A549 (cell line): Measurements from ENCODE around the gene CCDC88B. TPM values are rescaled to one million over a fixed set of nuclear protein-coding genes. Genes with fewer than 3 reads are reported as not detected.

Experiments used
- ATAC-seq, 2 experiments: fragments of 200-7000 bp in 1 of 2; fragments of >200 bp in 1 of 2; cut with Nextera tagmentation in 1 of 2; cut with Tn5 transposase in 1 of 2; 3 replicates each; pipeline versions ENCODE4 v1.8.0 to v1.9.1; 2018 to 2020; ENCODE audit warnings: mild to moderate bottlenecking in 1 of 2, moderate library complexity in 1 of 2
- CTCF ChIA-PET: fragments of 300-600 bp; sonication (Branson Sonifier 250); formaldehyde crosslinking; extraction: SDS; loops from one replicate; lab custom pipeline; 2021; ENCODE audit warnings: antibody characterized with exemption, inconsistent platforms; lab: Yijun Ruan, JAX
- POLR2A ChIA-PET: fragments of 350-600 bp; formaldehyde crosslinking; extraction: SDS; loops from one replicate; lab custom pipeline; 2021; ENCODE audit warnings: antibody characterized with exemption, inconsistent platforms; lab: Yijun Ruan, JAX
- DNase-seq, 2 experiments: peaks; one replicate each; pipeline versions ENCODE4 v3.0.0 to v3.0.0-alpha.2; 2011 to 2016; ENCODE audit warnings: low read depth in 1 of 2, low spot score in 1 of 2
- FAIRE-seq: peaks from 2 replicates; lab custom pipeline; 2011; peaks lifted over from hg19 to GRCh38; lab: Jason Lieb, UNC
- H3K27ac ChIP-seq, 2 experiments: fragments of >200 bp; sonication (Bioruptor Twin); formaldehyde crosslinking; 3 replicates each; pipeline ENCODE4 v1.5.1; 2016 to 2017
- H3K4me1 ChIP-seq: fragments of >200 bp; sonication (Bioruptor Twin); formaldehyde crosslinking; 3 replicates; pipeline ENCODE4 v1.6.1; 2016
- H3K4me2 ChIP-seq: fragments of >200 bp; sonication (Bioruptor Twin); formaldehyde crosslinking; 3 replicates; pipeline ENCODE4 v1.6.1; 2016
- H3K4me3 ChIP-seq: fragments of >200 bp; sonication (Bioruptor Twin); formaldehyde crosslinking; 3 replicates; pipeline ENCODE4 v1.5.1; 2016
- H3K9me3 ChIP-seq: fragments of >200 bp; sonication (Bioruptor Twin); formaldehyde crosslinking; 3 replicates; pipeline ENCODE4 v1.6.1; 2016
- BHLHE40 ChIP-seq: IDR thresholded peaks from 2 replicates; pipeline ENCODE4 v1.6.1; 2012; ENCODE audit warnings: low read depth, low read length, inconsistent platforms
- CEBPB ChIP-seq, 2 experiments: fragments of >200 bp in 1 of 2; sonication (Bioruptor Twin) in 1 of 2; formaldehyde crosslinking in 1 of 2; IDR thresholded peaks; 2 replicates each; pipeline ENCODE4 v1.6.1; 2012 to 2016
- CHD2 ChIP-seq: fragments of 150-350 bp; IDR thresholded peaks from 2 replicates; pipeline ENCODE4 v1.6.1; 2014; ENCODE audit warnings: low read length; ENCODE audit not compliant: partially characterized antibody
- CHD4 ChIP-seq: fragments of 200-600 bp; sonication (generic); IDR thresholded peaks from 2 replicates; pipeline ENCODE4 v1.6.1; 2016; ENCODE audit warnings: antibody characterized with exemption, mild to moderate bottlenecking, borderline replicate concordance
- EHMT2 ChIP-seq: fragments of 200-600 bp; sonication (generic); IDR thresholded peaks from 2 replicates; pipeline ENCODE4 v1.6.1; 2016; ENCODE audit warnings: antibody characterized with exemption, low read depth, mild to moderate bottlenecking, moderate library complexity
- ELK1 ChIP-seq: fragments of 150-350 bp; IDR thresholded peaks from 2 replicates; pipeline ENCODE4 v1.6.1; 2014; ENCODE audit warnings: low read depth, mild to moderate bottlenecking, low read length
- EP300 ChIP-seq, 2 experiments: fragments of >200 bp; sonication (Bioruptor Twin); formaldehyde crosslinking; IDR thresholded peaks; 2 replicates in 1 of 2; 3 replicates in 1 of 2; pipeline ENCODE4 v1.6.1; 2016 to 2017
- ESRRA ChIP-seq: fragments of 150-350 bp; IDR thresholded peaks from 2 replicates; pipeline ENCODE4 v1.6.1; 2014; ENCODE audit warnings: mild to moderate bottlenecking, low read length, borderline replicate concordance
- FOSB ChIP-seq: fragments of 250-450 bp; sonication (Bioruptor Pico); IDR thresholded peaks from 2 replicates; pipeline ENCODE4 v1.5.0; 2020; ENCODE audit warnings: mild to moderate bottlenecking, moderate library complexity
- FOSL2 ChIP-seq, 2 experiments: fragments of 450-650 bp in 1 of 2; fragments of >200 bp in 1 of 2; sonication (Bioruptor Twin) in 1 of 2; formaldehyde crosslinking; IDR thresholded peaks; 2 replicates each; pipeline versions ENCODE4 v1.5.0 to v1.6.1; 2016 to 2020; ENCODE audit warnings: mild to moderate bottlenecking in 1 of 2, moderate library complexity in 1 of 2
- GATA3 ChIP-seq: IDR thresholded peaks from 2 replicates; pipeline ENCODE4 v1.6.1; 2012; ENCODE audit warnings: borderline replicate concordance
- HDAC2 ChIP-seq: fragments of 200-600 bp; sonication (generic); IDR thresholded peaks from 2 replicates; pipeline ENCODE4 v1.6.1; 2016
- HES2 ChIP-seq: fragments of >200 bp; sonication (Bioruptor Twin); formaldehyde crosslinking; IDR thresholded peaks from 2 replicates; pipeline ENCODE4 v1.6.1; 2016
- HEYL ChIP-seq: fragments of 250-450 bp; sonication (Bioruptor Pico); IDR thresholded peaks from 2 replicates; pipeline ENCODE4 v1.8.0; 2021; ENCODE audit warnings: mild to moderate bottlenecking, moderate library complexity
- HMGXB4 ChIP-seq: fragments of 250-450 bp; sonication (Bioruptor Pico); IDR thresholded peaks from 2 replicates; pipeline ENCODE4 v1.5.0; 2021; ENCODE audit warnings: mild to moderate bottlenecking, moderate library complexity, borderline replicate concordance
- HOXA7 ChIP-seq: fragments of 250-450 bp; sonication (Bioruptor Pico); IDR thresholded peaks from 2 replicates; pipeline ENCODE4 v1.5.0; 2020; ENCODE audit warnings: mild to moderate bottlenecking, moderate library complexity
- JUN ChIP-seq, 2 experiments: fragments of >200 bp; sonication (Bioruptor Twin); formaldehyde crosslinking; IDR thresholded peaks; 2 replicates in 1 of 2; 3 replicates in 1 of 2; pipeline ENCODE4 v1.6.1; 2016 to 2017
- KDM1A ChIP-seq: fragments of 200-600 bp; sonication (generic); IDR thresholded peaks from 2 replicates; pipeline ENCODE4 v1.6.1; 2016; ENCODE audit warnings: low read depth, mild to moderate bottlenecking
- KDM5A ChIP-seq: fragments of 200-600 bp; sonication (generic); IDR thresholded peaks from 2 replicates; pipeline ENCODE4 v1.6.1; 2016; ENCODE audit warnings: antibody characterized with exemption, mild to moderate bottlenecking
- MAZ ChIP-seq: fragments of 150-350 bp; IDR thresholded peaks from 2 replicates; pipeline ENCODE4 v1.6.1; 2014; ENCODE audit warnings: antibody characterized with exemption, low read depth, low read length, borderline replicate concordance
- NFE2L2 ChIP-seq: fragments of 150-350 bp; conservative IDR thresholded peaks from 2 replicates; pipeline ENCODE4 v1.6.1; 2014; ENCODE audit warnings: low read length
- NPAS2 ChIP-seq: fragments of 250-450 bp; sonication (Bioruptor Pico); IDR thresholded peaks from 2 replicates; pipeline ENCODE4 v1.8.0; 2022; ENCODE audit warnings: mild to moderate bottlenecking, moderate library complexity, borderline replicate concordance
- RAD21 ChIP-seq, 2 experiments: fragments of >200 bp in 1 of 2; sonication (Bioruptor Twin) in 1 of 2; formaldehyde crosslinking in 1 of 2; IDR thresholded peaks in 1 of 2; conservative IDR thresholded peaks in 1 of 2; 2 replicates in 1 of 2; 3 replicates in 1 of 2; pipeline ENCODE4 v1.6.1; 2012 to 2018; ENCODE audit warnings: inconsistent platforms in 1 of 2
- RARB ChIP-seq: fragments of 250-450 bp; sonication (Bioruptor Pico); IDR thresholded peaks from 2 replicates; pipeline ENCODE4 v1.8.0; 2021; ENCODE audit warnings: mild to moderate bottlenecking, moderate library complexity
- RCOR1 ChIP-seq: fragments of 150-350 bp; IDR thresholded peaks from 2 replicates; pipeline ENCODE4 v1.6.1; 2014; ENCODE audit warnings: antibody characterized with exemption, low read length, low read depth
- RFX5 ChIP-seq: fragments of 450-650 bp; IDR thresholded peaks from 2 replicates; pipeline ENCODE4 v1.7.1; 2014; ENCODE audit warnings: antibody characterized with exemption, mild to moderate bottlenecking, moderate library complexity
- ZC3H11A ChIP-seq: fragments of 450-650 bp; IDR thresholded peaks from 2 replicates; pipeline ENCODE4 v1.6.1; 2014; ENCODE audit warnings: antibody characterized with exemption, mild to moderate bottlenecking
- ZSCAN20 ChIP-seq: fragments of 250-450 bp; sonication (Bioruptor Pico); IDR thresholded peaks from 2 replicates; pipeline ENCODE4 v1.8.0; 2022; ENCODE audit warnings: mild to moderate bottlenecking, moderate library complexity
- WGBS: methylation state at CpG from one replicate; pipeline ENCODE4 v1.1.6; 2017; ENCODE audit errors: missing lambda C conversion rate; 5-methylcytosine and 5-hydroxymethylcytosine counted together
- polyA plus RNA-seq, 4 experiments: library from polyadenylated mRNA; depleted of rRNA in 3 of 4; stranded (reverse); fragments of >200 nt; fragmentation: RNase III in 1 of 4; extraction: RNeasy Plus Mini Kit Qiagen cat#74134 plus additional on column Dnase treatment in 1 of 4; gene quantifications; 2 replicates in 3 of 4; 3 replicates in 1 of 4; pipeline ENCODE4 v1.2.3, GENCODE V29; 2011 to 2017
- TF ChIP-seq, protein P1 (sequence below): IDR thresholded peaks from 2 replicates; pipeline ENCODE4 v1.6.1; 2012

Gene CCDC88B
- polyA plus RNA-seq, 2 of the 4 experiments (the other 2 are of a cell fraction) = 4.8 to 8.8 TPM

DNA sequence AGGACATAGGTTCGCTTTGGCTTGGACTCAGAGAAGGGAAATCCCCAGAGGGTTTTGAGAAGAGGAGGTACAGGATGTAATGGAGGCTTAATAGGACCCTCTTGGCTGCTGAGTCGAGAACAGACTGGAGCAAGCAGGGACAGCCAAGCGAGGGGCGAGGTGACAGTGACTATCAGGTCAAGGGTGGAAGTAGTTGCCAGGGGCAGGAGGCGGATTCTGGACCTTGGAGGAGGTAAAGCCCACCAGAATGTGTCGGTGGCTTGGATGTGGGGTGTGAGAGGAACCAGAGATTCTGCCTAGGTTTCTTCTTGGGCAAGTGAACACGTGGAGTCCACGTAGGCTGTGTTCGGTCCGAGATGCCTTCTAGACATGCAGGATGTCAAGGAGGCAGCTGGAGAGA lies 27.1 kb upstream of the CCDC88B start:
- ChIA-PET POLR2A (no interaction called here), CTCF (interaction anchor here (0.8 to 20.7 kb wide), 6 partner anchors 8 to 376 kb away, joined by 3 to 996 read pairs (median 14); partner anchors contain the start of genes CCDC88B, ESRRA and RPS6KA4)
- Histone ChIP-seq H3K4me2 (no peak overlapping the region), H3K27ac (no peak overlapping the region), H3K4me3 (no peak overlapping the region), H3K9me3 (no peaks in the 10 kb centered on the region), H3K4me1 (peaks cover 6% of the 10 kb centered on the region)
- no peak for DNase-seq
- FAIRE-seq = no peak
- no peak for TF ChIP-seq KDM5A
- no peak for TF ChIP-seq EHMT2
- TF ChIP-seq RARB (CRISPR knock-in tag) = no peak
- TF ChIP-seq ZC3H11A = no peak
- TF ChIP-seq NFE2L2 = no peak
- TF ChIP-seq BHLHE40 = no peak
- TF ChIP-seq HOXA7 (CRISPR knock-in tag) = no peak
- TF ChIP-seq HDAC2 = no peak
- TF ChIP-seq ZSCAN20 (CRISPR knock-in tag) = no peak
- no peak for TF ChIP-seq NPAS2 (CRISPR knock-in tag)
- TF ChIP-seq CEBPB (IDR thresholded peaks at IDR 0.05) = no peak
- no peak for TF ChIP-seq ELK1
- TF ChIP-seq HMGXB4 (CRISPR knock-in tag) = no peak
- TF ChIP-seq JUN (IDR thresholded peaks at IDR 0.05) = no peak
- no peak for TF ChIP-seq HEYL (CRISPR knock-in tag)
- TF ChIP-seq, protein P1, sequence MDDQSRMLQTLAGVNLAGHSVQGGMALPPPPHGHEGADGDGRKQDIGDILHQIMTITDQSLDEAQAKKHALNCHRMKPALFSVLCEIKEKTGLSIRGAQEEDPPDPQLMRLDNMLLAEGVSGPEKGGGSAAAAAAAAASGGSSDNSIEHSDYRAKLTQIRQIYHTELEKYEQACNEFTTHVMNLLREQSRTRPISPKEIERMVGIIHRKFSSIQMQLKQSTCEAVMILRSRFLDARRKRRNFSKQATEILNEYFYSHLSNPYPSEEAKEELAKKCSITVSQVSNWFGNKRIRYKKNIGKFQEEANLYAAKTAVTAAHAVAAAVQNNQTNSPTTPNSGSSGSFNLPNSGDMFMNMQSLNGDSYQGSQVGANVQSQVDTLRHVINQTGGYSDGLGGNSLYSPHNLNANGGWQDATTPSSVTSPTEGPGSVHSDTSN = no peak
- no peak for TF ChIP-seq ESRRA
- no peak for TF ChIP-seq FOSL2 (IDR thresholded peaks at IDR 0.05)
- TF ChIP-seq FOSL2 (CRISPR knock-in tag; IDR thresholded peaks at IDR 0.05) = no peak
- 90% methylated on average over 10 of the region's 10 CpGs for WGBS
- no peak for ATAC-seq

DNA sequence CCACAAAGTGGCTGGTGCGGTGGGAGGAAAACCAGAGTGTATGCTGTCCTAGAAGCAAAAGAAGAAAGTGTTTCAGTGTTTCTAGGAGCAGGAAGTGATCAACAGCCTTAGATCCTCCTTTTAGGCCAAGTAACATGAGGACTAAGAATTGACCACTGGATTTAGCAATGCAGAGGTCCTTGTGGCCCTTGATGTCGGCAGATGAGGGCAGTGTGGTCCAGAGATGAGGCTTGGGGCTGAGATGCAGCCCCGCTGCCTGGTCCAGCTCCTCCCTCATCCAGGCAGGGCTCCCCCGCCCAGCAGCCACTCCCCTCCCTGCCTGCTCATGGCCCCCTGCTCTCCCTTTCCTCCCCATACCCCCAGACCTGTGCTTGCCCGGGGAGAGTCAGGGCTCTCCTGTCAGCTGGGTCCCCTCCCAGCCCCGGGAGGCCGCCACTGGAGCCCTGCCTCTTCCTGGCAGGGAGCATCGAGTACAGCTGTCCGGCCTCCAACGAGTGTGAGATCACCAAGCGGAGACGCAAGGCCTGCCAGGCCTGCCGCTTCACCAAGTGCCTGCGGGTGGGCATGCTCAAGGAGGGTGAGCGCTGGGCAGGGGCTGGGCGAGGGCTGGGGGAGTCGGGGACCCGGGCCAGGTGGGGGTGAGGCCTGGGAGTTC lies 26.4 kb upstream of the CCDC88B start:
- Histone ChIP-seq H3K4me3 (no peak overlapping the region), H3K4me2 (no peak overlapping the region), H3K4me1 (peaks cover 6% of the 10 kb centered on the region), H3K27ac (peak overlapping the region in 1 of 2 experiments; percentile 38; a peak in 2 of 6 replicates), H3K9me3 (no peaks in the 10 kb centered on the region)
- WGBS = 90% methylated on average over 17 of the region's 18 CpGs
- ChIA-PET POLR2A (no interaction called here), CTCF (interaction anchor here (0.8 to 20.7 kb wide), 9 partner anchors 8 to 375 kb away, joined by 3 to 996 read pairs (median 6); partner anchors contain the start of genes CCDC88B, ESRRA and RPS6KA4)
- no peak for DNase-seq
- TF ChIP-seq FOSB (CRISPR knock-in tag) (no peak), RFX5 (no peak), RCOR1 (no peak), RAD21 (conservative IDR thresholded peaks at IDR 0.05 in 1 of 2, IDR thresholded peaks at IDR 0.05 in 1 of 2) (no peak), CHD2 (no peak), CHD4 (no peak), HES2 (no peak), ZSCAN20 (CRISPR knock-in tag) (no peak), ESRRA (no peak), KDM1A (no peak), GATA3 (no peak), NFE2L2 (no peak), MAZ (no peak), EP300 (IDR thresholded peaks at IDR 0.05) (no peak), KDM5A (no peak)
- TF ChIP-seq, all 56 proteins: peak for 0
- FAIRE-seq (no peak), ATAC-seq (no peak)
